SK-N-MC (cell line): ENCODE data around the gene TMEM95.

Experiments
- DNase-seq: peaks from one replicate; pipeline ENCODE4 v3.0.0-alpha.2; 2011; ENCODE audit warnings: low read depth, low spot score
- H3K27ac ChIP-seq: fragments of 200-600 bp; sonication (generic); 2 replicates; pipeline ENCODE4 v1.5.1; 2016; ENCODE audit warnings: mixed run types
- H3K36me3 ChIP-seq: fragments of 200-600 bp; sonication (generic); 2 replicates; pipeline ENCODE4 v1.6.1; 2017; ENCODE audit warnings: antibody characterized with exemption, low read length, mixed read lengths; ENCODE audit not compliant: insufficient read depth
- H3K4me3 ChIP-seq: fragments of 200-600 bp; sonication (generic); 2 replicates; pipeline ENCODE4 v1.5.1; 2016
- H3K9ac ChIP-seq: fragments of 200-600 bp; sonication (generic); 2 replicates; pipeline ENCODE4 v1.8.0; 2017; ENCODE audit warnings: mixed run types, mixed read lengths; ENCODE audit not compliant: insufficient read length
- H3K9me3 ChIP-seq: fragments of 200-600 bp; sonication (generic); 2 replicates; pipeline ENCODE4 v1.6.1; 2017; ENCODE audit warnings: low read depth, mild to moderate bottlenecking, antibody characterized with exemption, low read length, moderate library complexity, mixed read lengths
- EZH2 ChIP-seq: fragments of 200-600 bp; sonication (generic); IDR thresholded peaks from one replicate; pipeline ENCODE4 v1.6.1; 2017; ENCODE audit warnings: antibody characterized with exemption
- FOXP2 ChIP-seq: optimal IDR thresholded peaks from 2 replicates; pipeline ENCODE3; 2011; ENCODE audit warnings: mild to moderate bottlenecking, moderate library complexity; ENCODE audit not compliant: insufficient read depth; ENCODE audit errors: extremely low read length, control extremely low read depth
- POLR2AphosphoS5 ChIP-seq: IDR thresholded peaks from 2 replicates; pipeline ENCODE4 v1.6.1; 2012; ENCODE audit warnings: mild to moderate bottlenecking, low read depth, low read length, borderline replicate concordance

Gene TMEM95

GRCh38 chr17:7355053-7355452, at the start of gene TMEM95:
TSS of gene TMEM95 (plus strand) at chr17:7355156. CDS start at chr17:7355205, 49 bp downstream.
- Histone ChIP-seq H3K4me3 (no peak within 1 kb of the TSS), H3K9ac (no peak within 1 kb of the TSS), H3K36me3 (no peaks in the 10 kb centered on the region), H3K27ac (no peak within 1 kb of the TSS), H3K9me3 (no peaks in the 10 kb centered on the region)
- DNase-seq: no peak
- TF ChIP-seq EZH2 (no peak), FOXP2 (no peak), POLR2AphosphoS5 (no peak)

DNA sequence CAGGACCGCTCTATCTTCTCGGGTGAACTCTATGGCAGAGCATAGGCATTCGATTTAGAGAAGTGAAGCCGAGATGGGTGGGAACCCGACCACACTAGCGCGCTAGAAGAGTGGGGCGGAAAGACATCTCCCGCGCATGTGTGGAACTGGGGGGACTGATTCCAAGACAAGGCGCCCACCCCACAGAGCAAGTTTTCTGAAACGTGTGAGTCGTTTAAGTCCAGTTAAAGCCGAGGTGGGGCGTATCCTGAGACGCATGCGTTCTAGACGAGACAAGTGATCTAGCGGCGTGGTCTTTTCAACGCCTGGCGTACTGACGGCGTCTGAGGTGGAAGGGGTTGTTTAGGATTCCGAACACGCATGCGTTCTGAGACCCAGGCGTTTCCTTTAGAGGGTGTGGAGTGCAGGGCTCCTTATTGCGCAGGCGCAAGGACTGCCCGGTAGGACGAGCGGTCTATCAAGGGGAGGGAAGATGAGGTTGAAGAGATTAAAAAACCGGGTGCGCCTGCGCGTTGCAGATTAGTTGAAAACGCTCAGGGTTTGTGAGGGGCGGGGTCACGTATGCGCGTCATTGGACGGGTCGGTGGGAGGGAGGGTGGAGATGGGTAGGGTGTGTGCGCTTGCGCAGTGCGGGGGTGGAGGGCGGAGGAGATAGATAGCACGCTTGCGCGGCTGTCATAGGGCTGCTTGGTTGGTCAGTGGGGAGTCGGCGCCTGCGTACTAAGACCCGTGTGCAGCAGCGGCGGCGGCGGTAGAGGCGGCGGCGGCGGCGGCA, 47.9 kb upstream of the TMEM95 start, which contains the start of gene EIF5A:
Gene EIF5A (plus strand): TSS at position 718 of the 775 bp plus-strand sequence. CDS start 2,008 bp downstream, outside the sequence.
- Histone ChIP-seq H3K9ac (peak within 1 kb of the TSS; percentile 97), H3K4me3 (peak within 1 kb of the TSS; percentile 88), H3K36me3 (peaks cover 32% of the 10 kb centered on the region), H3K9me3 (no peaks in the 10 kb centered on the region), H3K27ac (peak within 1 kb of the TSS; percentile 96)
- DNase-seq: peak; percentile 96
- TF ChIP-seq FOXP2 (peak; percentile 50), POLR2AphosphoS5 (peak; percentile 82), EZH2 (no peak)

- no peak for DNase-seq
- peaks cover 40% of the 10 kb centered on the region for H3K36me3 ChIP-seq
- peak overlapping the region; percentile 96 for H3K27ac ChIP-seq
- H3K9me3 ChIP-seq: no peaks in the 10 kb centered on the region
- H3K4me3 ChIP-seq: peak overlapping the region; percentile 88
- peak overlapping the region; percentile 97 for H3K9ac ChIP-seq
- TF ChIP-seq EZH2: no peak
- TF ChIP-seq FOXP2: no peak
- no peak for TF ChIP-seq POLR2AphosphoS5
These were observed 47.0 kb upstream of the TMEM95 start for GRCh38 chr17:7307686-7308624.

GRCh38 chr17:7308625-7309433, 46.1 kb upstream of the TMEM95 start:
- peak overlapping the region; percentile 96 for H3K27ac ChIP-seq
- H3K36me3 ChIP-seq: peaks cover 47% of the 10 kb centered on the region
- H3K9me3 ChIP-seq: no peaks in the 10 kb centered on the region
- peak overlapping the region; percentile 97 for H3K9ac ChIP-seq
- TF ChIP-seq POLR2AphosphoS5: no peak; the same call in 1 of the 2 replicates
- TF ChIP-seq FOXP2: no peak
- no peak for TF ChIP-seq EZH2
- DNase-seq: no peak
- peak overlapping the region; percentile 88 for H3K4me3 ChIP-seq

DNA sequence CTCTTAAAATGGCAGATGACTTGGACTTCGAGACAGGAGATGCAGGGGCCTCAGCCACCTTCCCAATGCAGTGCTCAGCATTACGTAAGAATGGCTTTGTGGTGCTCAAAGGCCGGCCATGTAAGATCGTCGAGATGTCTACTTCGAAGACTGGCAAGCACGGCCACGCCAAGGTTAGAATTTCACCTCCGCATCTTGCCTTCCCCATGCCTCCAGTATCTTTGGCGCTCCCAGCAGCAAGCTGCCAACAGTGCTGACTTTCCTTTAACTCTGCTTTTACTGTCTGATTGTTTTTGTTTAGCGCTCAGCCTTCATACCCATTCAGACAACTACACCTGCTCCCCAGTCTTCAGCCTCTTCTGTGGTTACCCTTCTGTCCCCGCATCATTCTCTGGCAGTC, 45.3 kb upstream of the TMEM95 start:
- Histone ChIP-seq H3K27ac (peak overlapping the region; percentile 96; the same call in 1 of the 2 replicates), H3K9ac (peak overlapping the region; percentile 97), H3K9me3 (no peaks in the 10 kb centered on the region), H3K36me3 (peaks cover 47% of the 10 kb centered on the region), H3K4me3 (peak overlapping the region; percentile 88)
- DNase-seq: no peak
- no peak for TF ChIP-seq POLR2AphosphoS5
- TF ChIP-seq FOXP2: no peak
- no peak for TF ChIP-seq EZH2

- TF ChIP-seq FOXP2 (no peak), EZH2 (no peak), POLR2AphosphoS5 (no peak)
- Histone ChIP-seq H3K9me3 (no peaks in the 10 kb centered on the region), H3K4me3 (no peak overlapping the region), H3K27ac (no peak overlapping the region), H3K9ac (no peak overlapping the region), H3K36me3 (peaks cover 47% of the 10 kb centered on the region)
- no peak for DNase-seq
These were observed 43.7 kb upstream of the TMEM95 start for GRCh38 chr17:7311110-7311705.

DNA sequence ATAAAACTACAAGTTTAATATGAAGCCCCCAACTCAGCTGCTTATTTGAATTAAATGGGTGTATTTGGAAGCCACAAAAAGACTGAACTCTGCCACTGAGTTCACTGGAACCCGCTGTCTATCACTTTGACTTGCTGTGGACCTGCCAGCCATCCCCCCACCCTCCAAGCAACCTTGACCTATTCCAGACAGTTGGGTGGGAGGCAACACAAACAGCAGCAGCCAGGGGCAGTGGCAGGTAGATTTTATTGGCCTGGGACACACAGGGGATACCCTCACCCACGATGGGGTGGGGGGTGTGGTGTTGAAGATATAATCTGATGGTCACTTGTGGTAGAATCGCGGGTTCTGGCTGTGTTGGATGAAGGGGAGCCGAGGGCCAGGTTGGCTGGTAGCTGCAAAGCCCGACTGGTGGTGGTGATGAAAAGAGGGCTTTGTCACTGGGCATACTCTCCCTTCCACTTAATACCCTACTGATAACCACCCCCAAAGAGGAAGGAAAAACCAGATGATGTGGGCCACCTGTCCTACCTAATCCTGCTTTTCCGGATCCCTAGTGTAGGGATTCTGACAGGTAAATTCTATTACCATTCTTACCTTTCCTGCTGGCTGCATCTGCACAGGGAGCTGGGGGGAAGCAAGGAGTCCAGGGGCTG, 42.4 kb upstream of the TMEM95 start:
- no peak for TF ChIP-seq FOXP2
- TF ChIP-seq EZH2: no peak
- peak; percentile 16; the same call in 1 of the 2 replicates for TF ChIP-seq POLR2AphosphoS5
- Histone ChIP-seq H3K36me3 (peaks cover 50% of the 10 kb centered on the region), H3K27ac (no peak overlapping the region), H3K9me3 (no peaks in the 10 kb centered on the region), H3K4me3 (no peak overlapping the region), H3K9ac (no peak overlapping the region)
- DNase-seq: no peak
